GM06990 (cell line): ENCODE data around the gene PTPRD.
A peak's percentile ranks its signal among the peaks of the same experiment; 100 is the strongest.

Source experiments
- DNase-seq: peaks from one replicate; pipeline ENCODE4 v3.0.0-alpha.2; 2011; ENCODE audit not compliant: insufficient read length; ENCODE audit errors: extremely low read depth
- H3K27me3 ChIP-seq: replicated peaks from 2 replicates; pipeline ENCODE4 v1.6.0; 2011; ENCODE audit warnings: low read length; ENCODE audit not compliant: control insufficient read depth, insufficient read depth
- H3K36me3 ChIP-seq: 2 replicates; pipeline ENCODE4 v1.5.1; 2011; ENCODE audit warnings: low read length; ENCODE audit not compliant: control insufficient read depth, insufficient read depth
- H3K4me3 ChIP-seq: replicated peaks from 2 replicates; pipeline ENCODE4 v1.5.1; 2011; ENCODE audit warnings: low read depth, mild to moderate bottlenecking, control low read depth, low read length
- TF ChIP-seq, protein P1 (sequence below): IDR thresholded peaks from 2 replicates; pipeline ENCODE4 v1.5.1; 2011; ENCODE audit warnings: low read length, control low read depth, mild to moderate bottlenecking, inconsistent platforms; ENCODE audit not compliant: insufficient read depth, poor library complexity, severe bottlenecking

PTPRD gene

DNA sequence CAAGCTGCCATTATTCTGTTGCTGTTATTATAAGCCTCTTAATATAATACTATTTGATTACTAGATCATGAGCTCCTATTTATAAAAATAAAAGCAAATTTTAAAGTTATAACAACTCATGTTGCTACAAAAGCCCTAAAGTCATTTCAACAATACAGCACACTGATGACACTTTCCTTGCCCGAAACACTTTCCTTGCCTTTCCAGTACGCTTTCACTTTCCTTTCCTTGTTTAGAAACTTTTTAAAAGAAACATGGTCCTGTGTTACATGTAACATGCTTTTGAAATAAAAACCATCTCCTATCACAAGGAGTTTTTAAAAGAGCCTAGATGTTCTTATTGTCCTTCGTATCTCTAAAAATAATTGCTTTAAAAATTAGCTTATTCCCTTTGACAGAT, 688.4 kb downstream of the PTPRD start:
- Histone ChIP-seq H3K36me3 (no peaks in the 10 kb centered on the region), H3K4me3 (no peak overlapping the region), H3K27me3 (no peaks in the 10 kb centered on the region)
- no peak for DNase-seq
- TF ChIP-seq, protein P1, sequence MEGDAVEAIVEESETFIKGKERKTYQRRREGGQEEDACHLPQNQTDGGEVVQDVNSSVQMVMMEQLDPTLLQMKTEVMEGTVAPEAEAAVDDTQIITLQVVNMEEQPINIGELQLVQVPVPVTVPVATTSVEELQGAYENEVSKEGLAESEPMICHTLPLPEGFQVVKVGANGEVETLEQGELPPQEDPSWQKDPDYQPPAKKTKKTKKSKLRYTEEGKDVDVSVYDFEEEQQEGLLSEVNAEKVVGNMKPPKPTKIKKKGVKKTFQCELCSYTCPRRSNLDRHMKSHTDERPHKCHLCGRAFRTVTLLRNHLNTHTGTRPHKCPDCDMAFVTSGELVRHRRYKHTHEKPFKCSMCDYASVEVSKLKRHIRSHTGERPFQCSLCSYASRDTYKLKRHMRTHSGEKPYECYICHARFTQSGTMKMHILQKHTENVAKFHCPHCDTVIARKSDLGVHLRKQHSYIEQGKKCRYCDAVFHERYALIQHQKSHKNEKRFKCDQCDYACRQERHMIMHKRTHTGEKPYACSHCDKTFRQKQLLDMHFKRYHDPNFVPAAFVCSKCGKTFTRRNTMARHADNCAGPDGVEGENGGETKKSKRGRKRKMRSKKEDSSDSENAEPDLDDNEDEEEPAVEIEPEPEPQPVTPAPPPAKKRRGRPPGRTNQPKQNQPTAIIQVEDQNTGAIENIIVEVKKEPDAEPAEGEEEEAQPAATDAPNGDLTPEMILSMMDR, result no peak

DNA sequence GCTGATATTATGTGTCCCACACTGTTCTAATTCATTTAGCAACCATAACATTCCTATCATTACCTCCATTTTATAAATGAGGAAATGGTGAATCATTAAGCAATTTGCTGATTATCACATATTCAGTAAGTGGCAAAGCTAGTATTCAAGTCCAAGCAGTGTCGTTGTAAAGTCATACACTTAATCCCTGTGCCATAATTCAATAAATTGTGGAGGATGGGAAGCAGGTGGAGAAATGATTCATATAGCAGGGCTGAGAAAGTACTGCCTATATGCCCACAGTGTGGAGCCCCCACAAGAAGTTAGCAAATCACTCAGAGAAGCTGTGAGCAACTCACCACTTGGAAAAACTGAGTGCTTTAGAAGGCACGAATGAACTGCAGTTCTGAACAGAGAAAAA, 691.0 kb downstream of the PTPRD start:
- Histone ChIP-seq H3K36me3 (no peaks in the 10 kb centered on the region), H3K27me3 (no peaks in the 10 kb centered on the region), H3K4me3 (no peak overlapping the region)
- no peak for DNase-seq
- TF ChIP-seq, protein P1, result no peak

DNA sequence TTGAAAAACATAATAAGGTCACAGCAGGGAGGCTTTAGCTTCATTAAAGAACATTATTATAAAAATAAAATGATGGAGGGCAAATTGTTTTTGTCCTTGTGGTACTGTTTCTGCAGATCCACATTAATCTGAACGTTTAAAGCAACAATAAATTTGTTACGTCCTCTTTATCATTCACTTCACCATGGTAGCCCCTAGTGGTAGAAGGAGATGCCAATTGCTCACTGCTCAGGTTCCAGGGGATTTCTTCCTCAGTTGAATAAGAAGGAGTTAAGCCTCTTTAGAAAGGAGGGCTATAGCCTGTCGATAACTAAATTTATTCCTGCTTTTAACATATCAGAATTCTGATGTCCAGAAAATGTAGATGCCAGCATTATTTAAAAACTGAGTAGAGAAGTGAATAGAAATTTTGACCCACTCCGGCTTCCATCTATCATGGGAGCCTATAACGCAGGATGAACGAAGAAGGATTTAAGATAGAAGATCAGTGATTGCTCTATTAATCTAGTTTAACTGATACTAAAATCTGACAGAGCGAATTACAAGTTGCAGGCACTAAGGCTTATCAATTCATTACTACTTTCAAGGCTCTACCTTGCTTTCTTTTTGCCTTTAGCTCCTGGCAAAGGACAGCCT, 692.3 kb downstream of the PTPRD start:
- no peak for DNase-seq
- Histone ChIP-seq H3K4me3 (no peak overlapping the region), H3K27me3 (no peaks in the 10 kb centered on the region), H3K36me3 (no peaks in the 10 kb centered on the region)
- TF ChIP-seq, protein P1, result peak; percentile 38

DNA sequence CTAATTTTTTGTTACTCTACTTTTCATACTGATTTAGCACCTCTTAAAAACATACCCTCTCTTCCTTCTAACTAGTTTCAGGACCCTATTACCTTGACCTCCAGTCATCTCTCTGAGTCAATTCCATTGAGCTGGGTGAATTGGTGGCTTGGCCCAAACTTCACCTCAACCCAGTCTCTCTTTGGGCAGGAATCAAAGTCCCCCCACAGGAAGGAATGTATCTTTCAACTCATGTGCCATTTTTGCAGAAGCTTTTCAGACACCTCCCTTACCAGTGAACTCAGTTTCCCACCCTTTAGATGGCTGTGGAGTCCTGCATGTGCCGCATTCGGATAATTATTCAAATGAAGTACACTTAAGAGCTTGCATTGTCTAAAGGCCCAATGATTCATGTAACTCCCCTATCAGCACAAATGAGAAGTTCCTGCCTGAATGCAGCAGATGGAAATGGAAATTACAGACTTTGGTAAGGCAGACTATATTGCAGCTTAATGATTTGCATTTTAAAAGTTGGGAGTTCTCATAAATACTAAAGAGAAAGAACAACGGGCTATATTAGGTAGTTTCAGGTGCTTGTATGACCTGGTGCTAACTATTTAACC, 693.5 kb downstream of the PTPRD start:
- H3K27me3 ChIP-seq, result no peaks in the 10 kb centered on the region
- TF ChIP-seq, protein P1, result no peak
- DNase-seq, result no peak
- no peaks in the 10 kb centered on the region for H3K36me3 ChIP-seq
- no peak overlapping the region for H3K4me3 ChIP-seq

DNA sequence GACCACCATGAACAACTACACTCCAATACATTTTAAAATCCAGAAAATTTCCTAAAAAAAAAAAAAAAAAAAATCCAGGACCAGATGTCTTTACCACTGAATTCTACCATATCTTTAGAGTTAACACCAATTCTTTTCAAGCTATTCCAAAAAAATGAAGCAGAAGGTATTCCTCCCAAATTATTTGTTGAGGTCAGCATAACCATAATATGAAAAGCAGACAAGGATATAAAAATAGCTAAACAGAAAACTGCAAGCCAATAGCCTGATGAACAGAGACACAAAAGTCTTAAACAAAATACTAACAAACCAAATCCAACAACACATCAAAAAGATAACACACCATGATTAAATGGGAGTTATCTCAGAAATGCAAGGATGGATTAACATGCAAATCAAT, 695.4 kb downstream of the PTPRD start:
- TF ChIP-seq, protein P1, result no peak
- H3K36me3 ChIP-seq, result no peaks in the 10 kb centered on the region

More for the DNA sequence above, 695.4 kb downstream of the PTPRD start:
- Histone ChIP-seq H3K27me3 (no peaks in the 10 kb centered on the region), H3K4me3 (no peak overlapping the region)
- DNase-seq, result no peak
